Measurements from ENCODE around the gene PLA2R1.

- TF ChIP-seq CTCF (conservative IDR thresholded peaks at IDR 0.05; ENCODE audit: low read length) (no peak), EZH2phosphoT487 (IDR thresholded peaks at IDR 0.05; ENCODE audit: borderline replicate concordance) (no peak)
Measured at GRCh38 chr2:160109243-160109642, 46.8 kb upstream of the PLA2R1 start.

All from Loucy (cell line).